ENCODE data around the gene FAM151A. TPM values are rescaled to one million over a fixed set of nuclear protein-coding genes. Genes with fewer than 3 reads are reported as not detected.

FAM151A gene
- total RNA-seq, 2 donors from 2014 or later: 0.66 to 2.8 TPM

DNA sequence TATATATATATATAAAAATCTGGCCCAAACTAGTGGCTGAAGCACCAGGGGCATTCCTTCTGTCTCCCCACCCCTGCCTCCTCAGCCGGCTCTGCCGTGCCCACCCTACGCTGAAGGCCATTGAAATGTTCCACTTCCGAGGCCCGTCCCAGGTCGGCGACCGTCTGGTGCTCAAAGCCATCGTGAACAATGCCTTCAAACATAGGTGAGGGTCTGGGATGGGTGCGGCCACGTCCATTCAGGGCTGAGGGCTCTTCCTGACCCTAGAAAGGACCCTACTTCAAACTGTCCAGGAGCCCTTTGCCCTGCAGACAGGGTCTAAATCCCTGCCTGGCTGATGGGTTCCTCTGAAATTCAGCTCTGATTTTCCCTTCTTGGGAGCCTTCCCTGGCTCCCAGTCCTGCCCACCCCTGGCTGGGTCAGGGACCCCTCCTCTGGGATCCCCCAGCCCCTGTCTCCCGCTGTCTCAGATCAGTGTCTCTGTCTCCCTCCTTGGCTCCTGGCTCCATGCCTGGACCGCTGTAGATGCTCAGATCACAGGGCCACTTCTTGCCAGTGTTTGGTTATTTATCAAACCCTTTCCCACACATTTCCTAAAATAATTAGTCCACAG is 24.0 kb downstream of the FAM151A start:
- Histone ChIP-seq H3K27ac (no peak overlapping the region), H3K4me3 (no peak overlapping the region), H3K36me3 (no peaks in the 10 kb centered on the region), H3K4me1 (no peaks in the 10 kb centered on the region), H3K27me3 (no peaks in the 10 kb centered on the region), H3K9ac (ENCODE audit: low read depth in 2 of 2, low read length in 2 of 2) (no peak overlapping the region), H3K9me3 (no peaks in the 10 kb centered on the region)
- no peak for DNase-seq
- intact Hi-C loops (cut with DNase I): no loop called here
- TF ChIP-seq, protein P1, sequence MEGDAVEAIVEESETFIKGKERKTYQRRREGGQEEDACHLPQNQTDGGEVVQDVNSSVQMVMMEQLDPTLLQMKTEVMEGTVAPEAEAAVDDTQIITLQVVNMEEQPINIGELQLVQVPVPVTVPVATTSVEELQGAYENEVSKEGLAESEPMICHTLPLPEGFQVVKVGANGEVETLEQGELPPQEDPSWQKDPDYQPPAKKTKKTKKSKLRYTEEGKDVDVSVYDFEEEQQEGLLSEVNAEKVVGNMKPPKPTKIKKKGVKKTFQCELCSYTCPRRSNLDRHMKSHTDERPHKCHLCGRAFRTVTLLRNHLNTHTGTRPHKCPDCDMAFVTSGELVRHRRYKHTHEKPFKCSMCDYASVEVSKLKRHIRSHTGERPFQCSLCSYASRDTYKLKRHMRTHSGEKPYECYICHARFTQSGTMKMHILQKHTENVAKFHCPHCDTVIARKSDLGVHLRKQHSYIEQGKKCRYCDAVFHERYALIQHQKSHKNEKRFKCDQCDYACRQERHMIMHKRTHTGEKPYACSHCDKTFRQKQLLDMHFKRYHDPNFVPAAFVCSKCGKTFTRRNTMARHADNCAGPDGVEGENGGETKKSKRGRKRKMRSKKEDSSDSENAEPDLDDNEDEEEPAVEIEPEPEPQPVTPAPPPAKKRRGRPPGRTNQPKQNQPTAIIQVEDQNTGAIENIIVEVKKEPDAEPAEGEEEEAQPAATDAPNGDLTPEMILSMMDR (IDR thresholded peaks at IDR 0.05): no peak

DNA sequence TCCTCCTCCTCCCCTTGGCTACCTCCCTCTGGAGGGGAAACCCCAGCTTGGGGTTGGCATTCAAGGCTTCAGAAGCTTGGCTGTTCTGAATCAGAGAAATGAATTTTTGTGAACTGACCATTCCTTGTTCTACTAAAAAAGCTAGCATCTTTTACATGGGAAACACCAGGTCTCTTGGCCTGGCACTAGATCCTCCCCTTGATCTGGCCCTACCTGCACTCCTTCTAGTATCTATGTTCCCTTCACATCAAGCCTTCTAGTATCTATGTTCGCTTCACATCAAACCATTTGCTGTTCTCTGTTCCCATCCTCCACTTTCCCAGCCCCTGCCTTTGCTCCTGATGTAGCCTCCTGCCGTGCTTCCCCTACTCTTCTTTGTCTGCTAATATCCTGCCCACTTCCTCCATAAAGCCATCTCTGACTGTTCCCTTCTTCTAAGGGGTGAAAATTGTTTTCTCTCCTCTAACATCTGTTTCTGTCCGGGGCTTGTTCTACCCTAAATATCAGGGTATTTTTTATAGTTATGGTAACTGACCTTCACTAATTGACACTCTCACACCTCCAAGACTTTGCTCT is 25.8 kb downstream of the FAM151A start:
- intact Hi-C loops (cut with DNase I): no loop called here
- no peaks in the 10 kb centered on the region for H3K36me3 ChIP-seq

DNA sequence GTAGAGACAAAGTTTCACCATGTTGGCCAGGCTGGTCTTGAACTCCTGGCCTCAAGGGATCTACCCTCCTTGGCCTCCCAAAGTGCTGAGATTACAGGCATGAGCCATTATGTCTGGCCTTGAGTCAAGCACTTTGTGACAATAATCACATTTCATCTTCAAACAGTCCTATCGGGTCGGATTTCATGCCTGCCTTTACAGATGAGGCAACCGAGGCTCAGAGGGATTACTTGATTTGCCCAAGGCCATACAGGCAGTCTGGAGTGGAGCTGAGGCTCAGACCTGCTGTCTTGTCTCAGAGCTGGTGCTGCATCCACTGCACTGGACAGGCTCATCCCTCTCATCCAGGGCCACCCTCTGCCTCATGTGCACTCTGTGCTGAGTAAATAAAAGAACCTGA is 26.6 kb downstream of the FAM151A start:
- intact Hi-C loops (cut with DNase I): no loop called here
- Histone ChIP-seq H3K27ac (no peak overlapping the region), H3K9ac (ENCODE audit: low read depth in 2 of 2, low read length in 2 of 2) (no peak overlapping the region), H3K9me3 (no peaks in the 10 kb centered on the region), H3K4me3 (no peak overlapping the region), H3K27me3 (no peaks in the 10 kb centered on the region), H3K4me1 (no peaks in the 10 kb centered on the region), H3K36me3 (no peaks in the 10 kb centered on the region)
- DNase-seq: no peak
- TF ChIP-seq, protein P1 (IDR thresholded peaks at IDR 0.05): no peak

More for the DNA sequence above, 25.8 kb downstream of the FAM151A start:
- Histone ChIP-seq H3K27ac (no peak overlapping the region), H3K4me1 (no peaks in the 10 kb centered on the region), H3K9me3 (no peaks in the 10 kb centered on the region), H3K4me3 (no peak overlapping the region), H3K9ac (ENCODE audit: low read depth in 2 of 2, low read length in 2 of 2) (no peak overlapping the region), H3K27me3 (no peaks in the 10 kb centered on the region)
- TF ChIP-seq, protein P1 (IDR thresholded peaks at IDR 0.05): no peak
- DNase-seq: no peak

DNA sequence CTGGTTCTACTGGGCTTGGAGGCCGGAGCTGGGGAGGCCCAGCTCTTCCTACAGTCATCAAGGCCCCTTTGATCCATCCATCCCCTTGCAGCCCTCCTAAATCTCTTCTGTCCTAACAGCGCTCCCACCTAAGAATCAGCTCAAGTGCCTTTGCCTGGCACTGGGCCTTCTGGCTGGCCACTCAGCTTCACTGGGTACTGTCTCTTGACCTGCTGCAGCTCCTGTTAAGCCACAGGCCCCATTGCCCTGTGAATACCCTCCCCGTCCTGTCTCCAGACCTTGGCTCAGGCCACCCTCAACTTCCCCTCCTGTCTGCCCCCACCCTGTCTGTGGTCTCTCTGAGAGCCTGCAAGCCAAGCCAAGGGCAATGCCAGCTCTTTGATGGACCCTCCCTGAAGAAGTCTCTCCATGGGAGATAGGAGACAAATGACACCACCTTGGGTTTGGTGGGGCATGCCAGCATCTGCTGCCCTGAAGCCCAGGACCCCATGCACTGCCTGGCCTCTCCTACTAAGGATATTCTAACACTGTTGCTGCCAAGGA is 27.3 kb downstream of the FAM151A start:
- TF ChIP-seq, protein P1 (IDR thresholded peaks at IDR 0.05): no peak
- intact Hi-C loops (cut with DNase I): no loop called here
- DNase-seq: no peak
- Histone ChIP-seq H3K9ac (ENCODE audit: low read depth in 2 of 2, low read length in 2 of 2) (no peak overlapping the region), H3K4me3 (no peak overlapping the region), H3K4me1 (no peaks in the 10 kb centered on the region), H3K27ac (no peak overlapping the region), H3K27me3 (no peaks in the 10 kb centered on the region), H3K36me3 (no peaks in the 10 kb centered on the region), H3K9me3 (no peaks in the 10 kb centered on the region)

DNA sequence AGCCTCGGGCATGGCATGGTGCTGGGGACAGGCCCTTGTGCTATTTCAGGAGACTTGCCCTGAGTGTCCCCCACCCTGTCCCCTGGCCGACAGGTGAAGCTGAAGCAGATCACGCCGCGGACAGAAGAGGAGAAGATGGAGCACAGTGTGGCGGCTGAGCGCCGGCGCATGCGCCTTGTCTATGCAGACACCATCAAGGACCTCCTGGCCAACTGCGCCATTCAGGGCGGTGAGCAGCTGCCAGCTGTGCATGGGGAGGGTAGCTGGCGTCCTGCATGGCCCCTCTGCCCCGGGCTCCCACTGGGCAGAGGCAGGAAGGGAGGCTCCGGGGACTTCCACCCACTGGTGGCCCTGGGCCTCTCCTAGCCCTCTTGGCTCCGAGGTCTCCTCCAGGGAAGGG is 28.9 kb downstream of the FAM151A start:
- H3K9me3 ChIP-seq: no peaks in the 10 kb centered on the region
- H3K27me3 ChIP-seq: no peaks in the 10 kb centered on the region
- no peaks in the 10 kb centered on the region for H3K36me3 ChIP-seq
- no peak overlapping the region for H3K9ac ChIP-seq (ENCODE audit: low read depth in 2 of 2, low read length in 2 of 2)
- intact Hi-C loops (cut with DNase I): no loop called here
- H3K4me3 ChIP-seq: no peak overlapping the region
- no peaks in the 10 kb centered on the region for H3K4me1 ChIP-seq
- TF ChIP-seq, protein P1 (IDR thresholded peaks at IDR 0.05): no peak
- DNase-seq: no peak
- no peak overlapping the region for H3K27ac ChIP-seq

Measured in colonic mucosa (tissue), 4 donors.